ENCODE measurements around the gene ZNF732.
"Not testable (repeated sequence)": the region's sequence is repeated elsewhere in the genome, so short reads cannot be mapped to it uniquely, and the experiment has no call there.

ZNF732 gene

DNA sequence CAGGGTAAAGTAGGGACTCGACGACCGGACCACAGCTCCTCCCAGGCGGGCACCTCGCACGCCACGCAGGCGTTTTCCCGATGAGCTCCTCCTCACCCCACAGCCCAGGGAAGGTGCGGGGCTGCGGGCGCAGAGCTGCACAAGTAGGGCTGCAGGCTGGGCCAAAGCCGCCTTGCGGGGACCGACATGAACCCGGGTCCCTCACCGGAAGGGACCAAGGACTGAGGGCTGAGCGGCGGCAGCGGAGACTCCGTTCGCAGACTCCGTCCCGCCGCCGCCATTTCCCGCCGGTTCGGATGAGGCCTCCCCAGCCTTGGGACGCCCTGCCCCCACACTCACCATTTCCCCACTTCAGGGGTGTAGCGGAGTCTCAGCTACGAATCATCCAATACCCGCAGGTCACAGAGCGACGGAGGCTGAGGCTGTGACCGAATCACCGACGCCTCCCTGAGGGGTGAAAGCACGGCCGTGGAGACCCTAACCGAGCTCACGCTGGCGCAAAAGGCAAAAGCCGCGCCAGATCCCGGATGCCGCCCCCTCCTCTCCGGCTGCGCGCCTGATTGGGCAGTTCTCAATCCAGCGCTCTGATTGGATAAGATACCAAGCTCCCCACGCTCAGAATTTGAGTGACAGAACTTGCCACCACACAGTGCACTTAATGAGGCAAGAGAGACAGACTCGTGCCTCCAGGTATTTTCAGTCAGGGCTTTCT, at the start of gene ZNF732:
Gene ZNF732 (minus strand): TSS at position 506 of the 712 bp plus-strand sequence. CDS start 164 bp downstream, at position 342.
- DNase-seq (ENCODE audit: low read depth), result no peak

GRCh38 chr4:340011-340410, 34.7 kb upstream of the ZNF732 start:
- no peak for DNase-seq (ENCODE audit: low read depth)

DNA sequence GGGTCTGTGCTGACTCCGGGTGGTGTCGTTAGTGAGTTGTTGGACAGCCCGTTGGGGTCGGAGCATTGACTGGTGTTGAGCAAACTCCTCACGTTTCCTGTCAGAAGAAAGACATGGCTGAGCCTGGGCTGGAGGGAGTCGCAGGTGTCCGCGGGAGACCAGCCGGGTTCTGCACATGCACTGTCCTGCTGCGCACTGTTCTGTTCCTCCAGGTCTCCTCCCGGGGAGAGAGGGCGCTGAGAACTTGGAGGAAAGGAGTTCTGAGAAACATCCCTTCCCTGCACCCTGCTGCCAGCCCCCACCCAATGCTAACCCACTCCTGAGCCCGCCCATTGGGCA, 33.5 kb upstream of the ZNF732 start:
- no peak for DNase-seq (ENCODE audit: low read depth)

GRCh38 chr4:337932-338758, 32.9 kb upstream of the ZNF732 start:
- no peak for DNase-seq (ENCODE audit: low read depth)

GRCh38 chr4:337143-337931, 32.1 kb upstream of the ZNF732 start, which contains the start of gene ZNF141:
ZNF141 (plus strand) TSS chr4:337814; CDS start chr4:337984, 170 bp downstream.
- peak; percentile 87 for DNase-seq (ENCODE audit: low read depth)

GRCh38 chr4:336893-337142, 31.5 kb upstream of the ZNF732 start:
- DNase-seq (ENCODE audit: low read depth), result no peak

GRCh38 chr4:336099-336892, 31.0 kb upstream of the ZNF732 start:
- no peak for DNase-seq (ENCODE audit: low read depth)

DNA sequence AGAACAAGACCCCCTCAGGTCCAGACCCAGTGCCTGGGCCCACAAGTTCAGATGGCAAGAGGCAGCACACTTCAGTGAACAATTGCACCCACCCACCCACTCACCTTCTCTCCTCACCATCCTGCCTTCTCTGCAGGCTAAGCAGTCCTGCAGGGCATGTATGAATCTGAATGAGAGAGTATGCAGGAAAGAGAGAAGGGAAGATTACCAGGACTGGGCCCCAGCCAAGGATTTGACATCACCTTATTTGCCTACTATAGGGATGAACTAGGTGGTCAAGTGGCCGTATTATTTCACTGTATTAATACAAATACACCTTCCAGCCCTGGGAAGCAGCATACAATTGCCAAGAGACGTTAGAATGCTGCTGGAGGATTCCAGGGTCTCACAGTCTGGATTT, 30.2 kb upstream of the ZNF732 start:
- no peak for DNase-seq (ENCODE audit: low read depth)

DNA sequence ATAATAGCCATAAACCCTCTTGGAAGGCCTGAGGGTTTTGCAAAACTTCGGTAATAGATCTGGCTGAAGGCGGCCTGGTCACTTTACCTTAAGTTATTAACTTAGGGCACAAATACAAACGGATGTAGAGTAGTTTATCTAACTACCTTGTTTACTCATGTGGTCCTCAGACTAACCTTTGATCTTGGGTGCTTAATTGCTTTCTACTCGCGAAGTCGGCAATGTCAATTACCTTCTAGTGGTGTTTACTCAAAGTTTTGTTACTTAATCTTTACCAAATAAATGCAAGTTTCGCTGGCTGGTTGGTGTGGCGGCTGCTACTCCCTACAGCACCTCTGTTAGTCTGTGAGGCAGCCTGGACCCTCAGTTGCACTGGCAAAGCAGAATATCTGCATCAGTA, 23.5 kb upstream of the ZNF732 start:
- no peak for DNase-seq (ENCODE audit: low read depth)

DNA sequence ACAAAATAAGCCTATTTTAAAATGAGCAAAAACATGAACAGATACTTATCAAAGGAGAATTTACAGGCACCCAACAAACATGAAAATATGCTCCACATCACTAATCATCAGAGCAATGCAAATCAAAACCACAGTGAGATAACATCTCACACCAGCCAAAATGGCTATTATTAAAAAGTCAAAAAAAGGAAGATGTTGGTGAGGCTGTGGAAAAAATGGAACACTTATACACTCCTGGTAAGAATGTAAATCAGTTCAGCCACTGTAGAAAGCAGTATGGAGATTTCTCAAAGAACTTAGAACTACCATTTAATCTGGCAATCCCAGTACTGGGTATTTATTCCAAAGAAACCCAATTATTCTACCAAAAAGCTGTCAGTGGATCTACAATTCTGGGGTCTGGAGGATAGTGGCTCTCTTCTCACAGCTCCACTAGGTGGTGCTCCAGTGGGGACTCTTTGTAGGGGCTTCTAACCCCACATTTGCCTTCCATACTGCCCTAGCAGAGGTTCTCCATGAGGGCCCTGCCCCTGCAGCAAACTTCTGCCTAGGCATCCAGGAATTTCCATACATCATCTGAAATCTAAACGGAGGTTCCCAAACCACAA, 9.1 kb upstream of the ZNF732 start:
- no peak for DNase-seq (ENCODE audit: low read depth)

DNA sequence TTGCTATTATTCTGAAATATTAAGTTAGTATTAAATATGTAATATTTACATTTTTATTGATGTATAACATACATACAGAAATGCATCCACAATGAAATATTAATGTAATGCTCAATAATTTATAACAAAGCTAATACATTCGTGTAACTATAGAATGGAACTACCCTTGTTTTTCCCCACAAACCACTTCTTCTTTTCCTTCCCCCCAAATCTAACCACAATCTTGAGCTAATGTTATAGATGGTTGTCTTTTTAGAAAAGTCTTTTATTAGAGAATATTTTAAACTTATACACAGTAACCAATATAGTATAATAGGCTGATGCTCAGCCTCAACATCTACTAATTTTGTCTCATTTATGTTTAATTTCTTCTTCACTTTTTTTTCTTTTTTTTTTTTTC, 4.5 kb upstream of the ZNF732 start:
- no peak for DNase-seq (ENCODE audit: low read depth)

GRCh38 chr4:306551-306961, 1.3 kb upstream of the ZNF732 start:
- DNase-seq (ENCODE audit: low read depth), result no peak

GRCh38 chr4:304516-304915, 758 bp downstream of the ZNF732 start:
- DNase-seq (ENCODE audit: low read depth), result not testable (repeated sequence)

DNA sequence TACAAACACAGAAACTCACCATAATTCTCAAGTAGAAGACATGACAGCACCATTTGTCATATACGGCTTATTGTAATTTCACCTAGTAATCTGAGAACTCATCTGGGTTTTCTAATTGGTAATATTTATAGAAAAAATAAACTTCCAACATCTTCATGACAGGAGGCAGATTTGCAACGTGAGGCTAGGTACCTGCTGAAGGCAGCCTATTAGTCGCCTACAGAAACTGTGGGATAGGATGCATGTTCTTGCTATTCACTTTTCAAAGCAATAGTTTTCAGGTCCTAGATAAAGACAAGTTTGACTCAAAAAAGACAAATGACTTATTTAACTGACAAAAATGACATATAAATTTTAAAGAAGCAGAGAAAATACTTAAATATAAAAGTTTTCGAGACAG, 2.9 kb downstream of the ZNF732 start:
- DNase-seq (ENCODE audit: low read depth), result no peak

DNA sequence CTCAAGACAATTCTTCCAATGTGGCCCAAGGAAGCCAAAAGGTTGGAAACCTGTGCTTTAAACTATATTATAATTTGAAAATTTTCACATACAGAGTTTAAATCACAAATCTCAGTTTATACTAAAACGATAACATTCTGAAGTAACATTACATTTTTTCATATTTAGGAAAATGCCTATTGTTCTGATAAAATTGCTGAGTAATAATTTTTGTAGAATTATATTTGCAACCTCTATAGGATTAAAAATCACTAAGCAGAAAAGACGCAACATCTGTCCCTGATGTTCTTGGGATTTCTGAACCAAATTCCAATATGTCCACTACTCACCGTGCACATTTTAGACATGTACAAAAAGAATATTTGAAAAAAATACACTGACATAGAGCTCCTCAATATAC, 10.5 kb downstream of the ZNF732 start:
- no peak for DNase-seq (ENCODE audit: low read depth)

DNA sequence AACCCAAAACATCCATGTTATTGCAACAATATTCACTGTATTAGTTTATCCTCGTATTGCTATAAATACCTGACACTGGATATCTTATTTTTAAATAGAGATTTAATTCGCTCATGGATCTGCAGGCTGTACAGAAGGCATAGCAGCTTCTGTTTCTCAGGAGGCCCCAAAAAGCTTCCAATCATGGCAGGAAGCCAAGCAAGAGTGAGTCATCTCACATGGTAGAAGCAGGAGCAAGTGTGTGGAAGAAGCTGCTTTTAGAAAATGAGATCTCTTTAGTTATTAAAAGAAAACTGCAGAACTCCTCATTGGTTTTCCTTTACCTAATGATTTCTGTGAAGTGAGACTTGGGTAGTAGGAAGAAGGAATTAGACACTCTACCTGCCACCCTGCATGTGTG, 16.4 kb downstream of the ZNF732 start:
- no peak for DNase-seq (ENCODE audit: low read depth)

- no peak for DNase-seq (ENCODE audit: low read depth)
Observed at GRCh38 chr4:273309-274017, 31.8 kb downstream of the ZNF732 start.

GRCh38 chr4:271492-272103, 33.7 kb downstream of the ZNF732 start:
- no peak for DNase-seq (ENCODE audit: low read depth)

- DNase-seq (ENCODE audit: low read depth), result not testable (repeated sequence)
Observed at GRCh38 chr4:259240-259639, 46.0 kb downstream of the ZNF732 start.

DNA sequence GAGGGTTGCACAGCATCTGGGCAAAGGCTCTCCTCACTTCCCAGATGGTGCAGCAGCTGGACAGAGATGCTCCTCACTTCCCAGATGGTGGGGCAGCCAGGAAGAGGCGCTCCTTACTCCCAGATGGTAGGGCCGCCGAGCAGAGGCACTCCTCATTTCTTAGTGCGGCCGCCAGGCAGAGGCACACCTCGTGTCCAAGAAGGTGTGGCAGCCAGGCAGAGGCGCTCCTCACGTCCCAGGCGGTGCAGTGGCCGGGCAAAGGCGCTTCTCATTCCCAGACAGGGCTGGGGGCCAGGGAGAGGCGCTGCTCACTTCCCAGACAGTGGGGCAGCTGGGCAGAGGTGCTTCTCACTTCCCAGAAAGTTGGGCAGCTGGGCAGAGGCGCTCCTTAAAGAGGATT, 48.8 kb downstream of the ZNF732 start:
- no peak for DNase-seq (ENCODE audit: low read depth)

All from stimulated activated CD8-positive, alpha-beta memory T cell treated with anti-CD3 and anti-CD28 coated beads, Interleukin-12 subunit alpha, Interleukin-12 subunit beta, amount 100 ng/mL, for 1 hour (primary cell).